ENCODE measurements around the gene GALNT16.

- TF ChIP-seq POLR2A (IDR thresholded peaks at IDR 0.05) = no peak
- TF ChIP-seq, protein P1, sequence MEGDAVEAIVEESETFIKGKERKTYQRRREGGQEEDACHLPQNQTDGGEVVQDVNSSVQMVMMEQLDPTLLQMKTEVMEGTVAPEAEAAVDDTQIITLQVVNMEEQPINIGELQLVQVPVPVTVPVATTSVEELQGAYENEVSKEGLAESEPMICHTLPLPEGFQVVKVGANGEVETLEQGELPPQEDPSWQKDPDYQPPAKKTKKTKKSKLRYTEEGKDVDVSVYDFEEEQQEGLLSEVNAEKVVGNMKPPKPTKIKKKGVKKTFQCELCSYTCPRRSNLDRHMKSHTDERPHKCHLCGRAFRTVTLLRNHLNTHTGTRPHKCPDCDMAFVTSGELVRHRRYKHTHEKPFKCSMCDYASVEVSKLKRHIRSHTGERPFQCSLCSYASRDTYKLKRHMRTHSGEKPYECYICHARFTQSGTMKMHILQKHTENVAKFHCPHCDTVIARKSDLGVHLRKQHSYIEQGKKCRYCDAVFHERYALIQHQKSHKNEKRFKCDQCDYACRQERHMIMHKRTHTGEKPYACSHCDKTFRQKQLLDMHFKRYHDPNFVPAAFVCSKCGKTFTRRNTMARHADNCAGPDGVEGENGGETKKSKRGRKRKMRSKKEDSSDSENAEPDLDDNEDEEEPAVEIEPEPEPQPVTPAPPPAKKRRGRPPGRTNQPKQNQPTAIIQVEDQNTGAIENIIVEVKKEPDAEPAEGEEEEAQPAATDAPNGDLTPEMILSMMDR (IDR thresholded peaks at IDR 0.05) = no peak
These were observed 95.2 kb downstream of the GALNT16 start for GRCh38 chr14:69355154-69355597.
